Caco-2 (cell line): ENCODE results near the gene NT5DC1. TPM values are rescaled to one million over a fixed set of nuclear protein-coding genes. Genes with fewer than 3 reads are reported as not detected.
A peak's percentile ranks its signal among the peaks of the same experiment; 100 is the strongest.

ENCODE experiments used
- BruUV-seq: library from RNA; stranded (reverse); fragments of 400-500 nt; replicated peaks from 2 replicates; lab custom pipeline; 2021; lab: Mats Ljungman, UMichigan
- CTCF ChIA-PET: fragments of 300-600 bp; sonication (Branson Sonifier 250); formaldehyde crosslinking; loops from one replicate; lab custom pipeline; 2022; ENCODE audit warnings: antibody characterized with exemption; lab: Charles Lee
- POLR2A ChIA-PET: fragments of 300-600 bp; sonication (Branson Sonifier 250); formaldehyde crosslinking; loops from one replicate; lab custom pipeline; 2022; ENCODE audit warnings: antibody characterized with exemption; lab: Charles Lee
- DNase-seq, 2 experiments: peaks; one replicate each; pipeline versions ENCODE4 v3.0.0 to v3.0.0-alpha.2; 2020 to 2022
- H3K27me3 ChIP-seq: replicated peaks from 2 replicates; pipeline ENCODE4 v1.6.0; 2011; ENCODE audit warnings: low read length; ENCODE audit not compliant: control insufficient read depth, insufficient read depth
- H3K36me3 ChIP-seq: 2 replicates; pipeline ENCODE4 v1.5.1; 2011; ENCODE audit warnings: low read length; ENCODE audit not compliant: control insufficient read depth, insufficient read depth
- H3K4me1 ChIP-seq: fragments of 250-450 bp; sonication (Bioruptor Pico); 2 replicates; pipeline ENCODE4 v1.5.1; 2020; ENCODE audit warnings: mild to moderate bottlenecking
- H3K4me3 ChIP-seq: 2 replicates; pipeline ENCODE4 v1.5.1; 2011; ENCODE audit warnings: low read depth, mild to moderate bottlenecking, control low read depth, low read length
- H3K9me3 ChIP-seq: fragments of 250-450 bp; sonication (Bioruptor Pico); 2 replicates; pipeline ENCODE4 v1.5.1; 2020; ENCODE audit warnings: mild to moderate bottlenecking, moderate library complexity
- H3K27ac Mint-ChIP-seq: one replicate; pipeline ENCODE4 v1.8.0; 2022; ENCODE audit warnings: mixed read lengths; ENCODE audit not compliant: unreplicated experiment
- H3K27me3 Mint-ChIP-seq: one replicate; pipeline ENCODE4 v1.8.0; 2022; ENCODE audit warnings: mixed read lengths; ENCODE audit not compliant: insufficient read depth, unreplicated experiment
- H3K36me3 Mint-ChIP-seq: one replicate; pipeline ENCODE4 v1.8.0; 2022; ENCODE audit warnings: mild to moderate bottlenecking, mixed read lengths; ENCODE audit not compliant: insufficient read depth, unreplicated experiment
- H3K4me1 Mint-ChIP-seq: one replicate; pipeline ENCODE4 v1.8.0; 2022; ENCODE audit warnings: low read depth, mixed read lengths; ENCODE audit not compliant: unreplicated experiment
- H3K4me3 Mint-ChIP-seq: one replicate; pipeline ENCODE4 v1.8.0; 2022; ENCODE audit warnings: mild to moderate bottlenecking, moderate library complexity, mixed read lengths; ENCODE audit not compliant: unreplicated experiment
- H3K9me3 Mint-ChIP-seq: one replicate; pipeline ENCODE4 v1.8.0; 2022; ENCODE audit warnings: mixed read lengths; ENCODE audit not compliant: unreplicated experiment
- intact Hi-C: fragments of 100-400 bp; cut with micrococcal nuclease; formaldehyde crosslinking; loops from one replicate; pipeline ENCODE4 v1.10.0; 2022; ENCODE audit not compliant: unreplicated experiment
- total RNA-seq: library from RNA; stranded (reverse); gene quantifications from 2 replicates; pipeline ENCODE4 v1.2.3, GENCODE V29; 2022
- TF ChIP-seq, protein P1 (sequence below), 2 experiments: fragments of 200-600 bp in 1 of 2; IDR thresholded peaks; 1 replicate in 1 of 2; 2 replicates in 1 of 2; pipeline versions ENCODE4 v1.5.1 to v1.8.0; 2011 to 2022; ENCODE audit warnings: antibody characterized with exemption in 1 of 2, control low read depth in 1 of 2, inconsistent platforms in 1 of 2, low read depth in 1 of 2, low read length in 1 of 2, mild to moderate bottlenecking in 1 of 2, moderate library complexity in 1 of 2; ENCODE audit not compliant: insufficient read depth in 1 of 2, severe bottlenecking in 1 of 2, unreplicated experiment in 1 of 2

NT5DC1 gene
- total RNA-seq, 1 experiment from 2014 or later, result 54.3 TPM

GRCh38 chr6:116139917-116140316, 39.3 kb downstream of the NT5DC1 start:
- DNase-seq, result peak in 1 of 2 experiments; percentile 24
- POLR2A ChIA-PET, result no interaction called here
- Histone ChIP-seq H3K9me3 (no peaks in the 10 kb centered on the region), H3K36me3 (no peaks in the 10 kb centered on the region), H3K4me3 (no peak overlapping the region), H3K4me1 (peaks cover 4% of the 10 kb centered on the region), H3K27me3 (no peaks in the 10 kb centered on the region)
- intact Hi-C loops, result no loop called here
- no peaks in the 10 kb centered on the region for H3K9me3 Mint-ChIP-seq
- BruUV-seq, result no TSS peak
- no peaks in the 10 kb centered on the region for H3K36me3 Mint-ChIP-seq
- no peak overlapping the region for H3K27ac Mint-ChIP-seq
- peaks cover 14% of the 10 kb centered on the region for H3K4me1 Mint-ChIP-seq
- CTCF ChIA-PET, result no interaction called here
- H3K4me3 Mint-ChIP-seq, result no peak overlapping the region
- H3K27me3 Mint-ChIP-seq, result no peaks in the 10 kb centered on the region
- TF ChIP-seq, protein P1, sequence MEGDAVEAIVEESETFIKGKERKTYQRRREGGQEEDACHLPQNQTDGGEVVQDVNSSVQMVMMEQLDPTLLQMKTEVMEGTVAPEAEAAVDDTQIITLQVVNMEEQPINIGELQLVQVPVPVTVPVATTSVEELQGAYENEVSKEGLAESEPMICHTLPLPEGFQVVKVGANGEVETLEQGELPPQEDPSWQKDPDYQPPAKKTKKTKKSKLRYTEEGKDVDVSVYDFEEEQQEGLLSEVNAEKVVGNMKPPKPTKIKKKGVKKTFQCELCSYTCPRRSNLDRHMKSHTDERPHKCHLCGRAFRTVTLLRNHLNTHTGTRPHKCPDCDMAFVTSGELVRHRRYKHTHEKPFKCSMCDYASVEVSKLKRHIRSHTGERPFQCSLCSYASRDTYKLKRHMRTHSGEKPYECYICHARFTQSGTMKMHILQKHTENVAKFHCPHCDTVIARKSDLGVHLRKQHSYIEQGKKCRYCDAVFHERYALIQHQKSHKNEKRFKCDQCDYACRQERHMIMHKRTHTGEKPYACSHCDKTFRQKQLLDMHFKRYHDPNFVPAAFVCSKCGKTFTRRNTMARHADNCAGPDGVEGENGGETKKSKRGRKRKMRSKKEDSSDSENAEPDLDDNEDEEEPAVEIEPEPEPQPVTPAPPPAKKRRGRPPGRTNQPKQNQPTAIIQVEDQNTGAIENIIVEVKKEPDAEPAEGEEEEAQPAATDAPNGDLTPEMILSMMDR (IDR thresholded peaks at IDR 0.05; ENCODE audit: insufficient read depth in 1 of 2, low read depth in 1 of 2, low read length in 1 of 2, severe bottlenecking in 1 of 2, unreplicated experiment in 1 of 2), result peak; percentile 47 to 65

DNA sequence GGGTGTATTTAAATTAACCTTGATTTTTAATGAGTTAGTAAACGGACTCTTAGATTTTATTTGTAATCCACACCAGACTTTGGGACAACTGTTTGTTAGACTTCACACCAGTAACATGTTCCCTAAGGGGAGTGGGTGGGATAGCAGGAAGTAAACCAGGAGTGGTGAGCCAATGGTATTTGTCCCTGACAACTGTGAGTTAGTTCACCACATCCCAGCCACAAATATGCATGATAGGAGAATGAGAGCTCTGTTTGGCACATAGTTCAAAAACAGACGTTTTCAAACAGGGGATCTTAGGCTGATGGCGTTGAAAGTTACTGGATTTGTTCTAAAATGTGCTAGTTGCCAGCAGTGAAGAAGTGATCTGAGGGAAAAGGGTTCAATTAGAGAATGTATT, 44.0 kb downstream of the NT5DC1 start:
- no peak overlapping the region for H3K4me3 ChIP-seq
- POLR2A ChIA-PET, result interaction anchor here (0.7 kb wide), 1 partner anchor 622 kb away, joined by 3 read pairs; no protein-coding TSS in a partner anchor
- peaks cover 23% of the 10 kb centered on the region for H3K4me1 Mint-ChIP-seq
- H3K4me1 ChIP-seq, result peaks cover 19% of the 10 kb centered on the region
- H3K36me3 ChIP-seq, result no peaks in the 10 kb centered on the region
- CTCF ChIA-PET, result no interaction called here
- no peak overlapping the region for H3K4me3 Mint-ChIP-seq
- no peaks in the 10 kb centered on the region for H3K27me3 Mint-ChIP-seq
- intact Hi-C loops, result no loop called here
- H3K27me3 ChIP-seq, result no peaks in the 10 kb centered on the region
- peak in 1 of 2 experiments; percentile 1 for DNase-seq
- TF ChIP-seq, protein P1 (IDR thresholded peaks at IDR 0.05; ENCODE audit: insufficient read depth in 1 of 2, low read depth in 1 of 2, low read length in 1 of 2, severe bottlenecking in 1 of 2, unreplicated experiment in 1 of 2), result no peak
- no peaks in the 10 kb centered on the region for H3K9me3 ChIP-seq
- BruUV-seq, result no TSS peak
- no peak overlapping the region for H3K27ac Mint-ChIP-seq
- no peaks in the 10 kb centered on the region for H3K36me3 Mint-ChIP-seq
- H3K9me3 Mint-ChIP-seq, result no peaks in the 10 kb centered on the region

DNA sequence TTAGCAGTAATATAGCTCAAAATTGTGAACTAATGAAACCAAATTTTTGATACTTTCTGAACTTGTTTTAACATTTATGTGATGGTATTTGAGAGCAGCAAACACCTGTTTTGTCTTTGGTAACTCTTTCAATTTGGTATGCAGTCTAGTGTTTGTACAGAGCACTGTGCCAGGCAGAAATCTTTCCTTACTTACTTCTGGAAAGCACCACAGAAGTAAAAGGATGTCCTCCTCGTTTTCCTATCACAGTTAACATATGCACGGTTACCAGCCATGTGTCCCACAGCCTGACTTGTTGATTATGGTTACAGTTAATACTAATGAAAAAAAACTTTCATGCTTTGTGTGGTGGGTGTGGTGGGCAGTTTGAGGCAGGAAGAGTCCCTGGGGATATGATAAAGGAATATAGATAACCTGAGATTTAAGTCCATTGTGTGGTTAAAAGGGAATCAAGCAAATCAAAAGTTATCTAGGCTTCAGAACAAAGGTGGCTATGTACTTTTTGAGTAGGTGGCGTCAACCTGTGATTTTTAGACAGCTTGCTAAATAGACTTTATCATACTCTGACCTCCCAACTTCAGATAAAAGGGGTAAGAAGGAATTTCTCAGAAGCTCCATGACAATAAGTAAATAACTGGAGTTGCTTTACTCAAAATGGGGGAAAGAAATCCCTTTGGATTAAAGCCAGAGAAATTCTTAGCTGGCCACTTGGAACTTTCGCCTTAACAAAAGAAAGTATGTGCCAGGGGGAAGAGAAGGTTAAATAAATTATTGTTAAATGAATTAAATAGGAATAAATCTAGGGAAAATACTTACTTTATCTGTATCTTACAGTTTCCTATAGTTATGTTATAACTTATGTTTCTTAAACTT, 45.4 kb downstream of the NT5DC1 start:
- no peaks in the 10 kb centered on the region for H3K27me3 ChIP-seq
- H3K4me3 ChIP-seq, result no peak overlapping the region
- no peaks in the 10 kb centered on the region for H3K9me3 Mint-ChIP-seq
- no TSS peak for BruUV-seq
- H3K27me3 Mint-ChIP-seq, result no peaks in the 10 kb centered on the region
- intact Hi-C loops, result no loop called here
- peaks cover 19% of the 10 kb centered on the region for H3K4me1 ChIP-seq
- peak overlapping the region; percentile 62 for H3K27ac Mint-ChIP-seq
- H3K9me3 ChIP-seq, result no peaks in the 10 kb centered on the region
- H3K4me1 Mint-ChIP-seq, result peaks cover 16% of the 10 kb centered on the region
- TF ChIP-seq, protein P1 (IDR thresholded peaks at IDR 0.05; ENCODE audit: insufficient read depth in 1 of 2, low read depth in 1 of 2, low read length in 1 of 2, severe bottlenecking in 1 of 2, unreplicated experiment in 1 of 2), result no peak
- DNase-seq, result peak in 1 of 2 experiments; percentile 42
- no peaks in the 10 kb centered on the region for H3K36me3 ChIP-seq
- H3K4me3 Mint-ChIP-seq, result peak overlapping the region; percentile 40
- ChIA-PET POLR2A (no interaction called here), CTCF (no interaction called here)
- H3K36me3 Mint-ChIP-seq, result no peaks in the 10 kb centered on the region
